H9 (cell line): ENCODE data around the gene KRTAP10-6. TPM values are rescaled to one million over a fixed set of nuclear protein-coding genes. Genes with fewer than 3 reads are reported as not detected.

Experiments
- DNase-seq: peaks from one replicate; pipeline ENCODE4 v3.0.0-alpha.2; 2017
- H2AFZ ChIP-seq: one replicate; pipeline ENCODE4 v1.6.1; 2013; ENCODE audit warnings: mild to moderate bottlenecking, low read length, control low read depth, moderate library complexity
- H2AK5ac ChIP-seq: 2 replicates; pipeline ENCODE4 v1.6.1; 2013; ENCODE audit warnings: low read length, control low read depth, mixed read lengths; ENCODE audit not compliant: insufficient read length
- H2BK120ac ChIP-seq: one replicate; pipeline ENCODE4 v1.6.1; 2013; ENCODE audit warnings: low read depth, mild to moderate bottlenecking, low read length, control low read depth, inconsistent platforms; ENCODE audit not compliant: poor library complexity, severe bottlenecking
- H2BK12ac ChIP-seq: 2 replicates; pipeline ENCODE4 v1.6.1; 2013; ENCODE audit warnings: low read length, control low read depth, mixed read lengths, low read depth; ENCODE audit not compliant: insufficient read length
- H2BK15ac ChIP-seq: 2 replicates; pipeline ENCODE4 v1.6.1; 2013; ENCODE audit warnings: low read depth, low read length, control low read depth
- H2BK20ac ChIP-seq: one replicate; pipeline ENCODE4 v1.6.1; 2013; ENCODE audit warnings: low read depth, mild to moderate bottlenecking, low read length, control low read depth, inconsistent platforms; ENCODE audit not compliant: poor library complexity, severe bottlenecking
- H2BK5ac ChIP-seq: 2 replicates; pipeline ENCODE4 v1.6.1; 2013; ENCODE audit warnings: low read length, control low read depth, mixed read lengths; ENCODE audit not compliant: insufficient read length
- H3K14ac ChIP-seq: 2 replicates; pipeline ENCODE4 v1.6.1; 2013; ENCODE audit warnings: low read length, control low read depth; ENCODE audit not compliant: insufficient read depth
- H3K18ac ChIP-seq: 2 replicates; pipeline ENCODE4 v1.6.1; 2013; ENCODE audit warnings: low read depth, mild to moderate bottlenecking, mixed read lengths, low read length, control low read depth; ENCODE audit not compliant: insufficient read length
- H3K23ac ChIP-seq: 2 replicates; pipeline ENCODE4 v1.6.1; 2013; ENCODE audit warnings: low read length, control low read depth, mixed read lengths, low read depth; ENCODE audit not compliant: insufficient read length
- H3K23me2 ChIP-seq: 2 replicates; pipeline ENCODE4 v1.6.1; 2013; ENCODE audit warnings: low read depth, mild to moderate bottlenecking, mixed read lengths, low read length, control low read depth; ENCODE audit not compliant: insufficient read length, poor library complexity, severe bottlenecking
- H3K27ac ChIP-seq: 2 replicates; pipeline ENCODE4 v1.5.1; 2013; ENCODE audit warnings: low read length, control low read depth, mixed read lengths, low read depth; ENCODE audit not compliant: insufficient read length
- H3K27me3 ChIP-seq: 2 replicates; pipeline ENCODE4 v1.6.1; 2013; ENCODE audit warnings: low read length, control low read depth, inconsistent platforms; ENCODE audit not compliant: insufficient read depth
- H3K4ac ChIP-seq: 2 replicates; pipeline ENCODE4 v1.6.1; 2013; ENCODE audit warnings: low read depth, mild to moderate bottlenecking, control low read depth, inconsistent platforms, low read length, moderate library complexity
- H3K4me1 ChIP-seq: 2 replicates; pipeline ENCODE4 v1.6.1; 2013; ENCODE audit warnings: low read length, control low read depth, inconsistent platforms; ENCODE audit not compliant: insufficient read depth
- H3K4me2 ChIP-seq: 2 replicates; pipeline ENCODE4 v1.6.1; 2013; ENCODE audit warnings: low read length, control low read depth, mixed read lengths; ENCODE audit not compliant: insufficient read length, insufficient read depth
- H3K56ac ChIP-seq: 2 replicates; pipeline ENCODE4 v1.6.1; 2013; ENCODE audit warnings: low read depth, mild to moderate bottlenecking, mixed read lengths, low read length, control low read depth; ENCODE audit not compliant: insufficient read length
- H3K79me1 ChIP-seq: 2 replicates; pipeline ENCODE4 v1.6.1; 2013; ENCODE audit warnings: low read depth, mild to moderate bottlenecking, moderate library complexity, low read length, control low read depth, inconsistent platforms; ENCODE audit not compliant: insufficient read depth, poor library complexity, severe bottlenecking
- H3K79me2 ChIP-seq: 2 replicates; pipeline ENCODE4 v1.6.1; 2013; ENCODE audit warnings: low read length, control low read depth, inconsistent platforms; ENCODE audit not compliant: insufficient read depth
- H3K9ac ChIP-seq: 2 replicates; pipeline ENCODE4 v1.6.1; 2013; ENCODE audit warnings: low read length, control low read depth, mixed read lengths; ENCODE audit not compliant: insufficient read length; ENCODE audit errors: extremely low read depth
- H3K9me3 ChIP-seq: one replicate; pipeline ENCODE4 v1.6.1; 2013; ENCODE audit warnings: low read depth, low read length, inconsistent platforms; ENCODE audit not compliant: control insufficient read depth
- H3T11ph ChIP-seq: one replicate; pipeline ENCODE4 v1.6.1; 2013; ENCODE audit warnings: mild to moderate bottlenecking, low read length, control low read depth, inconsistent platforms
- H4K20me1 ChIP-seq: one replicate; pipeline ENCODE4 v1.6.1; 2013; ENCODE audit not compliant: control insufficient read depth, insufficient read length, insufficient read depth
- H4K5ac ChIP-seq: 2 replicates; pipeline ENCODE4 v1.6.1; 2013; ENCODE audit warnings: low read depth, mild to moderate bottlenecking, mixed read lengths, low read length, control low read depth; ENCODE audit not compliant: insufficient read length
- H4K8ac ChIP-seq: replicated peaks from 2 replicates; pipeline ENCODE4 v1.6.1; 2013; ENCODE audit warnings: low read length, control low read depth, mixed read lengths, low read depth; ENCODE audit not compliant: insufficient read length
- H4K91ac ChIP-seq: 2 replicates; pipeline ENCODE4 v1.6.1; 2013; ENCODE audit warnings: low read depth, mild to moderate bottlenecking, moderate library complexity, mixed read lengths, low read length, control low read depth; ENCODE audit not compliant: insufficient read length
- H3K27ac Mint-ChIP-seq, 3 experiments: 2 replicates in 2 of 3; 3 replicates in 1 of 3; pipeline ENCODE4 v1.8.0; 2020 to 2021; ENCODE audit warnings: mixed read lengths in 3 of 3, mild to moderate bottlenecking in 1 of 3, moderate library complexity in 1 of 3
- H3K27me3 Mint-ChIP-seq: 2 replicates; pipeline ENCODE4 v1.8.0; 2021; ENCODE audit warnings: low read depth, mild to moderate bottlenecking, moderate library complexity, mixed read lengths
- H3K36me3 Mint-ChIP-seq, 3 experiments: 2 replicates in 2 of 3; 3 replicates in 1 of 3; pipeline ENCODE4 v1.8.0; 2020 to 2021; ENCODE audit warnings: low read depth in 3 of 3, mixed read lengths in 3 of 3; ENCODE audit not compliant: insufficient read depth in 1 of 3
- H3K4me1 Mint-ChIP-seq, 2 experiments: 2 replicates each; pipeline ENCODE4 v1.8.0; 2020; ENCODE audit warnings: mixed read lengths in 2 of 2
- H3K4me3 Mint-ChIP-seq, 2 experiments: 2 replicates in 1 of 2; 3 replicates in 1 of 2; pipeline ENCODE4 v1.8.0; 2020 to 2021; ENCODE audit warnings: mild to moderate bottlenecking in 2 of 2, mixed read lengths in 2 of 2, moderate library complexity in 1 of 2
- H3K9me3 Mint-ChIP-seq, 2 experiments: 2 replicates in 1 of 2; 3 replicates in 1 of 2; pipeline ENCODE4 v1.8.0; 2020; ENCODE audit warnings: mild to moderate bottlenecking in 2 of 2, mixed read lengths in 2 of 2, moderate library complexity in 1 of 2
- CTCF ChIP-seq: fragments of 200-600 bp; sonication (generic); conservative IDR thresholded peaks from 3 replicates; pipeline ENCODE4 v1.8.0; 2021; ENCODE audit warnings: antibody characterized with exemption, mild to moderate bottlenecking
- WGBS: extraction: QIAGEN DNeasy Blood & Tissue Kit; methylation state at CpG from one replicate; pipeline ENCODE4 v1.1.7; 2013; ENCODE audit warnings: missing lambda C conversion rate, low lambda C conversion rate, mixed read lengths; ENCODE audit not compliant: insufficient read length; ENCODE audit errors: extremely low coverage; 5-methylcytosine and 5-hydroxymethylcytosine counted together
- total RNA-seq: library from RNA; stranded (reverse); gene quantifications from 2 replicates; pipeline ENCODE4 v1.2.1, GENCODE V29; 2021

KRTAP10-6 gene
- total RNA-seq, 1 experiment from 2014 or later, result not detected

- H2AFZ ChIP-seq, result no peak overlapping the region
- no peak overlapping the region for H3K9ac ChIP-seq
- no peak overlapping the region for H3K4me2 ChIP-seq
- H2BK20ac ChIP-seq, result no peak overlapping the region
- no peak overlapping the region for H3K23ac ChIP-seq
- TF ChIP-seq CTCF, result no peak
- peaks cover 9 to 11% of the 10 kb centered on the region in 2 experiments for H3K4me1 Mint-ChIP-seq
- H3K56ac ChIP-seq, result no peak overlapping the region
- no peak overlapping the region for H2BK12ac ChIP-seq
- no peak overlapping the region for H3T11ph ChIP-seq
- no peaks in the 10 kb centered on the region for H4K20me1 ChIP-seq
- H2BK120ac ChIP-seq, result no peak overlapping the region
- H3K18ac ChIP-seq, result no peak overlapping the region
- H3K27me3 Mint-ChIP-seq, result peaks cover 11% of the 10 kb centered on the region
- H3K27me3 ChIP-seq, result no peaks in the 10 kb centered on the region
- H3K4me1 ChIP-seq, result no peaks in the 10 kb centered on the region
- H2BK5ac ChIP-seq, result no peak overlapping the region
- H3K27ac ChIP-seq, result no peak overlapping the region
- H3K79me1 ChIP-seq, result no peaks in the 10 kb centered on the region
- H4K5ac ChIP-seq, result no peak overlapping the region
- H3K9me3 Mint-ChIP-seq, result peaks cover 22% of the 10 kb centered on the region in 2 experiments
- no peak overlapping the region for H2BK15ac ChIP-seq
- no peak overlapping the region for H4K8ac ChIP-seq
- no peaks in the 10 kb centered on the region for H3K79me2 ChIP-seq
- no CpG with 5 or more reads among the region's 5 CpGs for WGBS
- H3K23me2 ChIP-seq, result no peaks in the 10 kb centered on the region
- no peaks in the 10 kb centered on the region for H3K9me3 ChIP-seq
- no peak overlapping the region for H3K4ac ChIP-seq
- peaks cover 7 to 20% (median 13%) of the 10 kb centered on the region in 3 experiments for H3K36me3 Mint-ChIP-seq
- H4K91ac ChIP-seq, result no peak overlapping the region
- H3K4me3 Mint-ChIP-seq, result no peak overlapping the region
- no peak overlapping the region for H3K14ac ChIP-seq
- no peak for DNase-seq
- no peak overlapping the region for H3K27ac Mint-ChIP-seq
- H2AK5ac ChIP-seq, result no peak overlapping the region
Measured at GRCh38 chr21:44640761-44641160, 48.5 kb upstream of the KRTAP10-6 start.
